KOPT-K1 (cell line): ENCODE results near the gene TRMU.
"Not testable (repeated sequence)": the region's sequence is repeated elsewhere in the genome, so short reads cannot be mapped to it uniquely, and the experiment has no call there.

Source experiments
- H3K27ac ChIP-seq: fragments of 200-600 bp; sonication (generic); 2 replicates; pipeline ENCODE4 v1.5.1; 2016; ENCODE audit warnings: antibody characterized with exemption, mild to moderate bottlenecking, low read depth, low read length; ENCODE audit not compliant: poor library complexity, severe bottlenecking
- H3K36me3 ChIP-seq: fragments of 200-600 bp; sonication (generic); 2 replicates; pipeline ENCODE4 v1.5.1; 2017; ENCODE audit warnings: antibody characterized with exemption, mild to moderate bottlenecking, low read length, moderate library complexity; ENCODE audit not compliant: insufficient read depth
- H3K9me3 ChIP-seq: fragments of 200-600 bp; sonication (generic); 2 replicates; pipeline ENCODE4 v1.5.1; 2017; ENCODE audit warnings: antibody characterized with exemption, low read length, mild to moderate bottlenecking; ENCODE audit not compliant: insufficient read depth, poor library complexity, severe bottlenecking

TRMU gene

DNA sequence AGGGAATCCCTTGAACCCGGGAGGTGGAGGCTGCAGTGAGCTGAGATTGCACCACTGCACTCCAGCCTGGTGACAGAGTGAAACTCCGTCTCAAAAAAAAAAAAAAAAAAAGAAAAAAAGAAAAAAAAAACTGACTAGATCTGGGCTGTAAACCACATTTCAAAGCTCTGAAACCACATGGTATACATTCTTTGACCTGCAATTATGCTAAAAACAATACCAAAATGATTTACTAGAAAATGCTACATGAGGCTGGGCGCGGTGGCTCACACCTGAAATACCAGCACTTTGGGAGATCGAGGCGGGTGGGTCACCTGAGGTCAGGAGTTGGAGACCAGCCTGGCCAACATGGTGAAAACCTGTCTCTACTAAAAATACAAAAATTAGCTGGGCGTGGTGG, 68.4 kb downstream of the TRMU start:
- H3K36me3 ChIP-seq, H3K27ac ChIP-seq, H3K9me3 ChIP-seq: not testable (repeated sequence)

DNA sequence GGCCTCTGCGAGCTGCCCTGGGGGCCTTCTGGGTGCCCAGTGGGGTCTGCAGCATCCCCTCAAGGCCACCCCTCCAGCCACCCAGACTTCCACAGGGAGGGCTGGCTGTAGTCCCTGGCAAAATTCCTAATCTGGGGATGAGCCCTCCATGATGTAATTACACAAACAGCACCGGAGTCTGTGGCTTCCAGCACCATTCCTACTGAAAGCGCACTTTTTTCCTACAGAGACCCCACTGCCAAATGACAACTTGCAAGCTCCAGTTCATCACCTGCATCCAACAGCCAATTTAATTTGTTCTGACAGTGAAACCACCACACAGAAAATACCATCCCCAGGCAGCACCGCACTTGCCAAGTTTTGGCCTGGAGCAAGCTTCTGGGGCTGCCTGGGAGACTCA, 70.4 kb downstream of the TRMU start:
- Histone ChIP-seq H3K27ac (no peak overlapping the region), H3K9me3 (no peaks in the 10 kb centered on the region)

DNA sequence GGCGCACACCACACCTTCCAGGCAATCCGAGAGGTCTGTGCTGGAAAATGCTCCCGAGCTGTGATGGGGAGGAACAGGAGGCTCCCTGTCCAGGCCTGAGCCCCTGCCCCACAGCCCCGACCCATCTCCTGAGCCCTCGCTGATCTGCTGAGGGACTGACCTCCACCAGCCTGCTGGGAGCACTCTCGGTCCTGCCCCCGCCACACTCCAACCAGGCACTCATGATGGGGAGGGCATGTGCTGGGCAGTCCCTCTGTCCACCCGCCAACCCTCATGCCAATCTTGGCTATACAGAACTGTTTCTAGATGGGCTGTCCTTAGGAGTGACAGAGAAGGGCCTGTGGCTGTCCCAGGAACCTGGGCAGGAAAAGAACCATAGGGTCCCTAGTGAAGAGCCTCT, 70.8 kb downstream of the TRMU start:
- Histone ChIP-seq H3K9me3 (no peaks in the 10 kb centered on the region), H3K36me3 (no peaks in the 10 kb centered on the region), H3K27ac (no peak overlapping the region)

More for the DNA sequence above, 70.4 kb downstream of the TRMU start:
- no peaks in the 10 kb centered on the region for H3K36me3 ChIP-seq

DNA sequence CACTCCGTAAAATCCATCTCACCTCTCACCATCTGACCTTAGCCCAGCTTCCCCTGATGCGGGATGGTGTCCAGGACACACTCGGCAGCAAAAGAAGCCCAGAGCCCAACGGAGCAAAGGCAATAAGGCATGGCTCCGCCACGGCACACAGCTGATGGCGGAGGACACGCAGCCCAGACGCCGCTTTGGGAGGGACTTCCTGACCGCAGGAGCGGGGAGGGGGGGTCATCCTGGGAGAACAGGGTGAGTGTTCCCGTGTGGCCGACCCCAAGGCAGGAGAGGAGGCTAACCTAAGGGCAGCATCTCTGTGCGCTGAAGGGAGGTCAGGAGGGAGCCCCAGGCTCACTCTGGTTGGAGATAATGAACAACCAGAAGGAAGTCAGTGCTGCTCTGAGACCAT, 71.3 kb downstream of the TRMU start:
- Histone ChIP-seq H3K27ac (no peak overlapping the region), H3K36me3 (no peaks in the 10 kb centered on the region), H3K9me3 (no peaks in the 10 kb centered on the region)
